ENCODE data around the gene SLC9A8.

DNA sequence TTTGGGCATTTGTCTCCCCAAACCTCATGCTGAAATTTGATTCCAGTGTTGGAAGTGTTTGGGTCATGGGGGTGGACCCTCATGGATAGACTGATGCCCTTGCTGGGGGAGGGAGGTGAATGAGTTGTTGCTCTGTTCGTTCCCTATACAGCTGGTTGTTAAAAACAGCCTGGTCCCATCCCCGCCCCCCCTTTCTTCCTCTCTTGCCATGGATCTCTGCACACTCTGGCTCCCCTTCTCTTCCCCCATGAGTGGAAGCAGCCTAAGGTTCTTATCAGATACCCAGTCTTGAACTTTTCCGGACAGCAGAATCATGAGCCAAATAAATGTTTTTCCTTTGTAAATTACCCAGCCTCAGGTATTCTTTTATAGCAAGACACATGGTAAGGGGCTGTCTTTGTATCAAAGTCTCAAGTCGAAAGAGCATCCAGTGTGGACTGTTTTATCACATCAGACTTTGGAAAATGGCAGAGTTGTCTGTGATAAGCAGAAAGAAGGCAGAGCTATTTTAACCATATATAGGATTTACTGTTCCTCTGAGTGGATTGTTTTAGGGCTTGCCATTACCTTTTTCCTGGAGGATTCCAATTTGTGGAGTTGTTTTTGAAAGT, 31.2 kb downstream of the SLC9A8 start:
- TF ChIP-seq, protein P1, sequence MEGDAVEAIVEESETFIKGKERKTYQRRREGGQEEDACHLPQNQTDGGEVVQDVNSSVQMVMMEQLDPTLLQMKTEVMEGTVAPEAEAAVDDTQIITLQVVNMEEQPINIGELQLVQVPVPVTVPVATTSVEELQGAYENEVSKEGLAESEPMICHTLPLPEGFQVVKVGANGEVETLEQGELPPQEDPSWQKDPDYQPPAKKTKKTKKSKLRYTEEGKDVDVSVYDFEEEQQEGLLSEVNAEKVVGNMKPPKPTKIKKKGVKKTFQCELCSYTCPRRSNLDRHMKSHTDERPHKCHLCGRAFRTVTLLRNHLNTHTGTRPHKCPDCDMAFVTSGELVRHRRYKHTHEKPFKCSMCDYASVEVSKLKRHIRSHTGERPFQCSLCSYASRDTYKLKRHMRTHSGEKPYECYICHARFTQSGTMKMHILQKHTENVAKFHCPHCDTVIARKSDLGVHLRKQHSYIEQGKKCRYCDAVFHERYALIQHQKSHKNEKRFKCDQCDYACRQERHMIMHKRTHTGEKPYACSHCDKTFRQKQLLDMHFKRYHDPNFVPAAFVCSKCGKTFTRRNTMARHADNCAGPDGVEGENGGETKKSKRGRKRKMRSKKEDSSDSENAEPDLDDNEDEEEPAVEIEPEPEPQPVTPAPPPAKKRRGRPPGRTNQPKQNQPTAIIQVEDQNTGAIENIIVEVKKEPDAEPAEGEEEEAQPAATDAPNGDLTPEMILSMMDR (IDR thresholded peaks at IDR 0.05): no peak
- TF ChIP-seq BHLHE40 (IDR thresholded peaks at IDR 0.05; ENCODE audit: low read depth, low read length) (no peak), ESRRA (IDR thresholded peaks at IDR 0.05; ENCODE audit: borderline replicate concordance, low read length) (no peak), CEBPB (IDR thresholded peaks at IDR 0.05) (no peak)
